HG02610 (cell line): ENCODE results near the gene SERPIND1.
"Not testable (repeated sequence)": the region's sequence is repeated elsewhere in the genome, so short reads cannot be mapped to it uniquely, and the experiment has no call there.

Experiments
- ATAC-seq: cut with Tn5 transposase; IDR thresholded peaks from one replicate; pipeline ENCODE4 v1.9.1; 2021; ENCODE audit warnings: mild to moderate bottlenecking, moderate library complexity; ENCODE audit not compliant: unreplicated experiment

Gene SERPIND1

GRCh38 chr22:20811171-20811570, 37.3 kb downstream of the SERPIND1 start:
- no peak for ATAC-seq

DNA sequence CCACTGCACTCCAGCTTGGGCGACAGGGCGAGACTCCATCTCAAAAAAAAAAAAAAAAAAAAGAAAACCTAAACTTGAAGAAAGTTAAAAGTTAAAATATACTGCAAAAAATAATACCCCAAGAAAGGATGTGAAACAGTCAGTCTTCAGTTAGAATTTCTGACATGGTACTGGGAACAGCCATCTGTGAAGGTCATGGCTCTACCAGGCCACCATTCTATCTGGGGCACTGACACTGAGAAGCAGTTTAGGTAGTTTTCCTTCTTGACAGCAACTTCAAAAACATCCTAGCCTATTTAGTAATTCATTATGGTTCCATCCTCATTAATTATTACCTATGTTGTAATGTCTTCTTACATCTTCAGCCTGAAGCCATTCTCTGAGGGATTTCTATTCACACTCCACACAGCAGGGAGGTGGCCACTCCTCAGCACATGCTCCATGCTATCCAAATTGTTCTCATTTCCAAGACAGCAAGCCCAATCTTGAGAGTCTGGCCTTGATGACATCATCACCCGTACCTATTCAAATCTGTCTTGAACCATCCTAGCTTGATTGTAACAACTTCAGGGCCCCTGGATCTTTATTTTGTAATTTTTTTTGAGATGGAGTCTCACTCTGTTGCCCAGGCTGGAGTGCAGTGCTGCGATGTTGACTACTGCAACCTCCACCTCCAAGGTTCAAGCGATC, 38.2 kb downstream of the SERPIND1 start:
- no peak for ATAC-seq

DNA sequence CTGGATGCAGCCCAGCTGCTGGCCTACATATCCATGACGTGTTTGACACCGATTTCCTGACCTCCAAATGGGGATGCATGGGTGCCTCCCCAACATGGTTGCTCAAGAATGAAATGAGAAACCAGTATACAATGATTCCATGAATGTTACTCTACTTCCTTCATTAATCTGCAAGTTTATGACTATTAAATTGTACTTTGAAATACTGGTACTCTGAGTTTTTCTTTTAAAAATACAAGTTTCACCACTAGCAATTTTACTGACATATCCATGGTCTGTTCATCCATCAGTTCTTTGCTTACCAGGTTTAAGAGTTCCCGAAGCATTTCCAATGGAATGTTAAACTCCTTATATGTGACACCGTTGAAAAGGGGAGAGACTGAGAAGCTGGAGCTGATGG, 39.1 kb downstream of the SERPIND1 start:
- no peak for ATAC-seq

DNA sequence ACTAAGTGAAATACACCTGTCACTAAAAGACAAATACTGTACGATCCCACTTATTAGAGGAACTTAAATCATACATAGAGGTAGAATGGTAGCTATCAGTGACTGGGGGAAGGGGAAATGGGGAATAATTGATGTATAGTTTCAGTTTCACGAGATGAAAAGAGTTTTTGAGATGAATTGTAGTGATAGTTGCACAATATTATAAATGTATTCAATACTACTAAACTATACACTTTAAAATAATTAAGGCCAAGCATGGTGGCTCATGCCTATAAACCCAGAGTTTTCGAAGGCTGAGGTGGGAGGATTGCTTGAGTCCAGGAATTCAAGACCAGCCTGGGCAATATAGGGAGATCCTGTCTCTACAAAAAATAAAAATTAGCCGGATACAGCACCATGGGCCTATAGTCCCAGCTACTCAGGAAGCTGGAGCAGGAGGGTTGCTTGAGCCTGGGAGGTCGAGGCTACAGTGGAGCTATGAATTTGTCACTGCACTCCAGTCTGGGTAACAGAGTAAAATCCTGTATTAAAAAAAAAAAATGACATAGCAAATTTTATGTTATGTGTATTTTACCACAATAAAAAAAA, 40.4 kb downstream of the SERPIND1 start:
- ATAC-seq, result no peak

- no peak for ATAC-seq
Measured at GRCh38 chr22:20815477-20816050, 41.7 kb downstream of the SERPIND1 start.

DNA sequence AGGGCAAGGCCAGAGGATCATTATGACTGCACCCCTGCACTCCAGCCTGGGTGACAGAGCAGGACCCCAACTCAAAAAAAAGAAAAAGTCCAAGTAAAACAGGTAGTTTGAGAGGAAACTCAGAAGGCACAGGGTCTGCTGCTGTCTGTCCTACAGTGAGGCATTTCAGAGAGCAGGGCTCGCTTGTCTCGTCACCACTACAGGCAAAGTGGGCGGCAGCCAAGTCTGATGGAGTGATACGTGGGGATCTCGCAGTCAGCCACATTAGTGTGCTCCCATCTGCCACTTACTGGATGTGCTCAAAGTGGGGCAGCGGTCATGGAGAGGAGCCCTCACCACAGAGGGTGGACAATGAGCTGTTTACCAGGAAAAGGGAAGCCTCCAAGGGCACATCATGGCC, 42.6 kb downstream of the SERPIND1 start:
- ATAC-seq, result no peak

GRCh38 chr22:20818471-20818870, 44.6 kb downstream of the SERPIND1 start:
- ATAC-seq, result no peak

DNA sequence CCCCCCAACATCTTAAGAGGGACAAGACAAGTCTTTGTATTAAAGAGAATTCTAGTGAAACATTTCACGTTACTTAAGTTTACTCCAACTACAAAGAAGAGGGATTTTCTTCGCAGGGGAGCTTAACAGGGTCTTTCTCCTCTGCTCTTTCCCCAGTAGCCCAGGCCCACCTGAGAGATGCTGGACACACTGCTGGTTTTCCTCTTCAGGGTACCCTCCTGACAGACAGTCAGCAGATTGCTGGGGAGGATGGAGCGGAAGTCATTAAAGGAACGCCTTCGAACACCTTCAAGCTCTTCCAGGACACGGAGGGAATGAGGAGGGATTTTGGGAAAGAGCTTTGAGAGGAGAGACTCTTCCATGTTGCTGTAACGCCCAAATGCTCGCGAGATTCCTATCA, 45.6 kb downstream of the SERPIND1 start:
- no peak for ATAC-seq

DNA sequence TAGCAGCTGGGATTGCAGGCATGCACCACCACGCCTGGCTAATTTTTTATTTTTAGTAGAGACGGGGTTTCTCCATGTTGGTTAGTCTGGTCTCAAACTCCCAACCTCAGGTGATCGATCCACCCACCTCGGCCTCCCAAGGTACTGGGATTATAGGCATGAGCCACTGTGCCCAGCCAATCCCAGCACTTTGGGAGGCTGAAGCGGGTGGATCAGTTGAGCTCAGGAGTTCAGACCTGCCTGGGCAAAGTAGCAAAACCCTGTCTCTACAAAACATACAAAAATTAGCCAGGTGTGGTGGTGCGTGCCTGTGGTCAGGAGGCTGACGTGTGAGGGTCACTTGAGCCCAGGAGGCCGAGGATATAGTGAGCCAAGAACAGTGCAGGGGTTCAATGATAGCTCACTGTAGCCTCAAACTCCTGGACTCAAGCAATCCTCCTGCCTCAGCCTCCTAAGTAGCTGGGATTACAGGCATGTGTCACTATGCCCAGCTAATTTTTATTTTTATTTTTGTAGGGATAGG, 47.9 kb downstream of the SERPIND1 start:
- ATAC-seq, result not testable (repeated sequence)

DNA sequence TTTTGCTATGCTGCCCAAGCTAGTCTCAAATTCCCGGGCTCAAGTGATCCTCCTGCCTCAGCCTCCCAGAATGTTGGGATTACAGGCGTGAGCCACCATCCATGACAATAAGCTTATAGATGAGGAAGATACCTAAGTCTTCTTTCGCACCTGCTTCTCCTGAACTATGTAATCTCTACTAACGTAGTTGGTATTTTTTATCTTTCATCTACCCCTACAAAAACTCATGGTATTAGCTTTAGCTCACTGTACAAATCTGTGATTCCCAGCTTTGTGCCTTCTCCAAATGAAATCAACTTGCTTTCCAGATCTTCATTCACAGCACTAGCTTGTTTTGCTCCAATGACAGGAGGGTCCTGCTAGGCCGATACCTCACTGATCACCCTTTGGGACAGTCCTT, 48.3 kb downstream of the SERPIND1 start:
- ATAC-seq, result no peak

DNA sequence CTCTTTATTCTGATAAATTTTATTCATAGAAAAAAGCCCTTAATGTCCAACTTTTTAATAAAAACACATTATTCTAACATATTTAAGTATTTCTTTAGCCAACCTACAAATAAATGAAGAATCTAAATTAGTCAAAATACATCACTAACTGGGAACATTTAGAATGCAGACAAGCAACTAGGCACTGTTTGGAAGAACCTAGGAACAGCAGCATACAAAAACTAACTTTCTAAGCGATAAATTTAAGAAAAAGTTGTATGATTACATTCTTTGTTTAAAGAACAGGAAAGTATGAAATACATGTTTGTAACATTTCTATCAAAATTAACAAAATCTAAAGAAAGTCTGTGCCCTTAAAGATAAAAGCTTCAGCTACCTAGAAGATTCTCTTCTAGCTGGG, 49.4 kb downstream of the SERPIND1 start:
- ATAC-seq, result no peak

- not testable (repeated sequence) for ATAC-seq
Measured at GRCh38 chr22:20825216-20825615, 51.3 kb downstream of the SERPIND1 start.

DNA sequence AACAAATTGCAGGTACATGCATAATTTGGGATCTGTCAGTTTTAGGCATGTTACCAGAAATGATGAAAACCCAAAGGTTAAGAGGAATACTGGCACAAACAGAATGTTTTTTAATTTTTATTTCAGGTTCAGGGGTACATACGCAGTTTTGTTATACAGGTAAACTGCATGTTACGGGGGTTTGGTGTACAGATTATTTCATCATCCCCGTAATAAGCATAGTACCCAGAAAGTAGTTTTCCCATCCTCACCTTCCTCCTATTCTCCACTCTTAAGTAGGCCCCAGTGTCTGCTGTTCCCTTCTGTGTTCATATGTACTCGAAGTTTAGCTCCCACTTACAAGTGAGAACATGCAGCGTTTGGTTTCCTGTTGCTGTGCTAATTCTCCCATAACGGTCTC, 51.7 kb downstream of the SERPIND1 start:
- ATAC-seq, result no peak

DNA sequence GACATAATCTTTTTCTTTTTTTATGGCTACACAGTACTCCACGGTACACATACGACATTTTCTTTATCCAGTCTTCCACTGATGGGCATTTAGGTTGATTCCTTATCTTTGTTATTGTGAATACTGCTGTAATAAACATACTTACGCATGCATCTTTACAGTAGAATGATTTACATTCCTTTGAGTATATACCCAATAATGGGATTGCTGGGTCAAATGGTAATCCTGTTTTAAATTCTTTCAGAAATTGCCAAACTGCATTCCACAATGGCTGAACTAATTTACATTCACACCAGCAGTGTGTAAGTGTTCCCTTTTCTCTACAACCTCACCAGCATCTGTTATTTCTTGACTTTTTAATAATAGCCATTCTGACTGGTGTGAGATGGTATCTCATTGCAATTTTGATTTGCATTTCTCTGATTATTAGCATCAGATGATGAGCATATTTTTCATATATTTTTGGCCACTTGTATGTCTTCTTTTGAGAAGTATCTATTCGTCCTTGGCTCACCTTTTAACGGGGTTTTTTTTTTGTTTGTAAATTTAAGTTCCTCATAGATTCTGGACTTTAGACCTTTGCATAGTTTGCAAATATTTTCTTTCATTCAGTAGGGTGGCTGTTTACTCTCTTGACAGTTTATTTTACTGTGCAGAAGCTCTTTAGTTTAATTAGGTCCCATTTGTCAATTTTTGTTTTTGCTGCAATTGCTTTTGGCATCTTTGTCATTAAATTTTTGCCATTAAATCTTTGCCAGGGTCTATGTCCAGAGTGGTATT, 52.6 kb downstream of the SERPIND1 start:
- ATAC-seq, result not testable (repeated sequence)

- ATAC-seq, result no peak
Measured at GRCh38 chr22:20829491-20830134, 55.7 kb downstream of the SERPIND1 start.

- ATAC-seq, result no peak
Measured at GRCh38 chr22:20833225-20833665, 59.3 kb downstream of the SERPIND1 start.

GRCh38 chr22:20834206-20834605, 60.3 kb downstream of the SERPIND1 start:
- no peak for ATAC-seq

DNA sequence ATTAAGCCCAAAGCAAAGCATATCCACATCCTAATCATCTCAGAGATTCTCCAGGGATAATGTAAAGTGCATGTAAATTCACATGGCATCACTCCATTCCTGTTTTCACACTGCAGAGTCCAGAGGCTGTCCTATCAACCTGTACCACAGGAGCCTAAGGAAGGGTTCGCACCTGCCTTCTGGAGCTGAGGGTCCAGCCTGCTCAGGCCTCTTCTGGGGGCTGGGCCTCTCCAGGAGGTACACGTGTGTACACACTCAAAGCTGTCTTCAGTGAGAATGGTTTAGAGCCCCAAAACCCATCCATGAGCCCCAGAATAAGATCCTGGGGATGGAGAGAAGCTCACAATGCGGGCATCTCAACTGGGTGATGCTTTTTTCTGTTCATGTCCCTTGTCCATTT, 60.8 kb downstream of the SERPIND1 start:
- ATAC-seq, result no peak
